HepG2 (cell line): ENCODE results near the gene UBE2Q1. TPM values are rescaled to one million over a fixed set of nuclear protein-coding genes. Genes with fewer than 3 reads are reported as not detected.

Source experiments
- ATAC-seq: fragments of 200-7000 bp; cut with Tn5 transposase; 3 replicates; pipeline ENCODE4 v1.9.1; 2020; ENCODE audit warnings: mild to moderate bottlenecking, moderate library complexity
- BruUV-seq: library from RNA; stranded (reverse); fragments of 400-500 nt; replicated peaks from 2 replicates; lab custom pipeline; 2021; lab: Mats Ljungman, UMichigan
- CTCF ChIA-PET: fragments of 300-600 bp; formaldehyde crosslinking; extraction: SDS; loops from one replicate; lab custom pipeline; 2021; ENCODE audit warnings: low total read pairs, inconsistent platforms, low intra/inter-chr PET ratio; lab: Yijun Ruan, JAX
- POLR2A ChIA-PET: fragments of 350-600 bp; sonication (Branson Sonifier 250); formaldehyde crosslinking; loops from one replicate; lab custom pipeline; 2020; ENCODE audit warnings: antibody characterized with exemption, inconsistent platforms; lab: Yijun Ruan, JAX
- DNase-seq: peaks from one replicate; pipeline ENCODE4 v3.0.0-alpha.2; 2015; ENCODE audit warnings: low spot score
- FAIRE-seq: peaks from 3 replicates; lab custom pipeline; 2011; peaks lifted over from hg19 to GRCh38; lab: Jason Lieb, UNC
- H2AFZ ChIP-seq: one replicate; pipeline ENCODE4 v1.6.1; 2011; ENCODE audit warnings: low read length, inconsistent platforms
- H3K27ac ChIP-seq: fragments of 300-600 bp; 3 replicates; pipeline ENCODE4 v1.8.0; 2011; ENCODE audit warnings: mixed run types, mild to moderate bottlenecking, mixed read lengths, low read length, inconsistent platforms; ENCODE audit not compliant: insufficient read depth; ENCODE audit errors: extremely low read length
- H3K27me3 ChIP-seq, 2 experiments: fragments of 200-600 bp in 1 of 2; 2 replicates in 1 of 2; 3 replicates in 1 of 2; pipeline versions ENCODE4 v1.6.0 to v1.8.0; 2011; ENCODE audit warnings: low read length in 2 of 2, mild to moderate bottlenecking in 2 of 2, moderate library complexity in 2 of 2, inconsistent platforms in 1 of 2; ENCODE audit not compliant: insufficient read depth in 2 of 2, control insufficient read depth in 1 of 2
- H3K36me3 ChIP-seq, 2 experiments: fragments of 200-600 bp in 1 of 2; replicated peaks in 1 of 2; 2 replicates in 1 of 2; 3 replicates in 1 of 2; pipeline versions ENCODE4 v1.5.1 to v1.8.0; 2011; ENCODE audit warnings: low read length in 2 of 2, inconsistent platforms in 1 of 2; ENCODE audit not compliant: insufficient read depth in 2 of 2, control insufficient read depth in 1 of 2
- H3K4me1 ChIP-seq: 2 replicates; pipeline ENCODE4 v1.5.1; 2012; ENCODE audit warnings: low read length, inconsistent platforms; ENCODE audit not compliant: insufficient read depth
- H3K4me2 ChIP-seq: 2 replicates; pipeline ENCODE4 v1.6.0; 2011; ENCODE audit warnings: low read depth, low read length, inconsistent platforms
- H3K4me3 ChIP-seq, 3 experiments: fragments of 200-600 bp in 1 of 3; sonication (generic), shearing (Covaris generic) in 1 of 3; replicated peaks in 1 of 3; 2 replicates each; pipeline ENCODE4 v1.5.1; 2011 to 2016; ENCODE audit warnings: low read length in 3 of 3, inconsistent platforms in 2 of 3, low read depth in 2 of 3, mild to moderate bottlenecking in 2 of 3, control low read depth in 1 of 3, mixed read lengths in 1 of 3; ENCODE audit not compliant: insufficient read depth in 1 of 3
- H3K79me2 ChIP-seq: one replicate; pipeline ENCODE4 v1.6.1; 2011; ENCODE audit warnings: low read length, inconsistent platforms; ENCODE audit not compliant: insufficient read depth
- H3K9ac ChIP-seq: 2 replicates; pipeline ENCODE4 v1.6.0; 2011; ENCODE audit warnings: mild to moderate bottlenecking, low read depth, low read length, inconsistent platforms; ENCODE audit not compliant: insufficient read depth
- H3K9me3 ChIP-seq: 2 replicates; pipeline ENCODE4 v1.5.1; 2012; ENCODE audit warnings: mild to moderate bottlenecking, low read length
- H4K20me1 ChIP-seq: 2 replicates; pipeline ENCODE4 v1.6.0; 2011; ENCODE audit warnings: inconsistent platforms, mild to moderate bottlenecking, low read length, moderate library complexity; ENCODE audit not compliant: insufficient read depth
- AFF4 ChIP-seq: sonication (generic); formaldehyde crosslinking; IDR thresholded peaks from 2 replicates; pipeline ENCODE4 v1.4.0; 2020; ENCODE audit warnings: missing genetic modification reagents
- MAFK ChIP-seq, 2 experiments: IDR thresholded peaks in 1 of 2; conservative IDR thresholded peaks in 1 of 2; 2 replicates each; pipeline ENCODE4 v1.6.1; 2011; ENCODE audit warnings: improper control_type of control experiment in 2 of 2, low read length in 2 of 2
- ZBTB40 ChIP-seq, 2 experiments: fragments of 450-650 bp in 1 of 2; sonication (generic) in 1 of 2; formaldehyde crosslinking in 1 of 2; IDR thresholded peaks; 2 replicates each; pipeline versions ENCODE4 v1.6.1 to v1.8.0; 2016 to 2022; ENCODE audit warnings: antibody characterized with exemption in 1 of 2, mild to moderate bottlenecking in 1 of 2, missing genetic modification reagents in 1 of 2
- ZNF256 ChIP-seq: sonication (generic); formaldehyde crosslinking; conservative IDR thresholded peaks from 2 replicates; pipeline ENCODE4 v1.4.0; 2020; ENCODE audit warnings: missing genetic modification reagents
- ZNF30 ChIP-seq: sonication (generic); formaldehyde crosslinking; IDR thresholded peaks from 2 replicates; pipeline ENCODE4 v1.5.0; 2020; ENCODE audit warnings: mild to moderate bottlenecking, missing genetic modification reagents
- ZNF644 ChIP-seq: IDR thresholded peaks from 2 replicates; pipeline ENCODE4 v1.6.1; 2016; ENCODE audit warnings: low read depth
- ZNF652 ChIP-seq: IDR thresholded peaks from 2 replicates; pipeline ENCODE4 v1.6.1; 2016; ENCODE audit warnings: low read depth, borderline replicate concordance
- ZNF773 ChIP-seq: sonication (generic); formaldehyde crosslinking; IDR thresholded peaks from 2 replicates; pipeline ENCODE4 v1.4.0; 2020; ENCODE audit warnings: missing genetic modification reagents, borderline replicate concordance
- ZSCAN30 ChIP-seq: sonication (generic); formaldehyde crosslinking; IDR thresholded peaks from 2 replicates; pipeline ENCODE4 v1.5.0; 2020; ENCODE audit warnings: mild to moderate bottlenecking, missing genetic modification reagents
- WGBS: methylation state at CpG from one replicate; pipeline ENCODE4 v1.1.6; 2017; ENCODE audit warnings: low lambda C conversion rate; 5-methylcytosine and 5-hydroxymethylcytosine counted together
- in situ Hi-C: cut with HindIII; loops from 2 replicates; pipeline ENCODE4 v1.10.0; 2017; ENCODE audit warnings: low pct_unique_long_range_greater_than_20kb; ENCODE audit not compliant: extremely low pct_ligation_motif_present
- intact Hi-C: fragments of 100-400 bp; cut with micrococcal nuclease; formaldehyde crosslinking; loops from one replicate; pipeline ENCODE4 v1.10.0; 2022; ENCODE audit not compliant: unreplicated experiment
- polyA plus RNA-seq, 8 experiments: library from polyadenylated mRNA; depleted of rRNA in 3 of 8; stranded (reverse) in 7 of 8; unstranded in 1 of 8; fragments of >200 nt; fragmentation: Illumina TruSeq in 4 of 8; extraction: Trizol in 4 of 8; gene quantifications; 2 replicates each; pipeline versions ENCODE4 v1.2.1 to v1.2.3, GENCODE V29; 2011 to 2016; ENCODE audit warnings: low read depth in 4 of 8, missing spikeins in 1 of 8, mixed read lengths in 1 of 8; ENCODE audit not compliant: insufficient read depth in 1 of 8
- total RNA-seq, 5 experiments: library from RNA; depleted of rRNA; stranded (reverse); fragments of >200 nt; fragmentation: Illumina TruSeq; extraction: Trizol; gene quantifications; 2 replicates each; pipeline ENCODE4 v1.2.3, GENCODE V29; 2016; ENCODE audit warnings: low read depth in 1 of 5

Gene UBE2Q1
- total and polyA plus RNA-seq, 2 of the 13 experiments (the other 11 are each of a cell fraction or from before 2014, with no cell fraction given): 11.7 to 41.7 TPM

- Histone ChIP-seq H3K9me3 (no peaks in the 10 kb centered on the region), H3K27ac (no peak overlapping the region), H3K36me3 (peaks cover 36 to 83% of the 10 kb centered on the region in 2 experiments), H3K9ac (no peak overlapping the region), H2AFZ (no peak overlapping the region), H4K20me1 (peaks cover 21% of the 10 kb centered on the region), H3K4me2 (no peak overlapping the region), H3K27me3 (no peaks in the 10 kb centered on the region), H3K4me1 (0 out of 2 replicates have a peak, but pooled peaks cover under 1% of the 10 kb centered on the region), H3K79me2 (peaks cover 42% of the 10 kb centered on the region), H3K4me3 (no peak overlapping the region)
- TSS peak; percentile 2 for BruUV-seq
- WGBS: 95% methylated on average over 3 of the region's 3 CpGs
- FAIRE-seq (no peak), DNase-seq (no peak), ATAC-seq (no peak)
- intact Hi-C loops: no loop called here
- CTCF ChIA-PET: no interaction called here
- POLR2A ChIA-PET: no interaction called here
- in situ Hi-C loops: no loop called here
- TF ChIP-seq ZNF256 (no peak), ZNF773 (no peak), AFF4 (CRISPR knock-in tag) (no peak), ZSCAN30 (no peak), ZNF30 (CRISPR knock-in tag) (no peak), ZNF652 (CRISPR knock-in tag) (no peak), ZBTB40 (IDR thresholded peaks at IDR 0.05) (no peak), ZBTB40 (CRISPR knock-in tag; IDR thresholded peaks at IDR 0.05) (no peak), ZNF644 (CRISPR knock-in tag) (no peak), MAFK (conservative IDR thresholded peaks at IDR 0.05 in 1 of 2, IDR thresholded peaks at IDR 0.05 in 1 of 2; ENCODE audit: low read length in 2 of 2) (no peak)
These were observed 40.6 kb upstream of the UBE2Q1 start for GRCh38 chr1:154598871-154599635.
